Measurements from ENCODE around the gene CADPS2. TPM values are rescaled to one million over a fixed set of nuclear protein-coding genes. Genes with fewer than 3 reads are reported as not detected.

Gene CADPS2
- total RNA-seq, 1 donor from 2014 or later, result 3.1 TPM

DNA sequence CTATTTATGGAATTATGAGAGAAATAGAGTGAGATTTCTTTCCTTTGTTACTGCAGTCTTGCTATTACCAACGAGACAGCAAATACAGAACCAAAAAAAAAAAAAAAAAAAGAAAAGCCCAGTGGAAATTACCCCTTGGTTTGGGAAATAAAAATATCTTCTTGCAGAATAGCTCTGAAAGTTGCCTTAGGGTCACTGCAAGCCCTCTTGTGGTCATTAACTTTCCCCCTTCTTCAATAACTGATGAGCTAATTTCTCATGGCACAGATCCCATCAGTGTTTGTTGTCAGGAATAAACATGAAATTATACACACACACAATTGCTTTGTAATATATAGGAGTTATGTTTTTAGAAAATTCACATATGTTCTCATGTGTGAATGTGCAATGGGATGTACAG lies 470.8 kb downstream of the CADPS2 start:
- Mint-ChIP-seq H3K9me3 (peaks cover 3% of the 10 kb centered on the region), H3K27me3 (ENCODE audit: low read depth) (no peaks in the 10 kb centered on the region)
- TF ChIP-seq, protein P1, sequence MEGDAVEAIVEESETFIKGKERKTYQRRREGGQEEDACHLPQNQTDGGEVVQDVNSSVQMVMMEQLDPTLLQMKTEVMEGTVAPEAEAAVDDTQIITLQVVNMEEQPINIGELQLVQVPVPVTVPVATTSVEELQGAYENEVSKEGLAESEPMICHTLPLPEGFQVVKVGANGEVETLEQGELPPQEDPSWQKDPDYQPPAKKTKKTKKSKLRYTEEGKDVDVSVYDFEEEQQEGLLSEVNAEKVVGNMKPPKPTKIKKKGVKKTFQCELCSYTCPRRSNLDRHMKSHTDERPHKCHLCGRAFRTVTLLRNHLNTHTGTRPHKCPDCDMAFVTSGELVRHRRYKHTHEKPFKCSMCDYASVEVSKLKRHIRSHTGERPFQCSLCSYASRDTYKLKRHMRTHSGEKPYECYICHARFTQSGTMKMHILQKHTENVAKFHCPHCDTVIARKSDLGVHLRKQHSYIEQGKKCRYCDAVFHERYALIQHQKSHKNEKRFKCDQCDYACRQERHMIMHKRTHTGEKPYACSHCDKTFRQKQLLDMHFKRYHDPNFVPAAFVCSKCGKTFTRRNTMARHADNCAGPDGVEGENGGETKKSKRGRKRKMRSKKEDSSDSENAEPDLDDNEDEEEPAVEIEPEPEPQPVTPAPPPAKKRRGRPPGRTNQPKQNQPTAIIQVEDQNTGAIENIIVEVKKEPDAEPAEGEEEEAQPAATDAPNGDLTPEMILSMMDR (conservative IDR thresholded peaks at IDR 0.05), result no peak

DNA sequence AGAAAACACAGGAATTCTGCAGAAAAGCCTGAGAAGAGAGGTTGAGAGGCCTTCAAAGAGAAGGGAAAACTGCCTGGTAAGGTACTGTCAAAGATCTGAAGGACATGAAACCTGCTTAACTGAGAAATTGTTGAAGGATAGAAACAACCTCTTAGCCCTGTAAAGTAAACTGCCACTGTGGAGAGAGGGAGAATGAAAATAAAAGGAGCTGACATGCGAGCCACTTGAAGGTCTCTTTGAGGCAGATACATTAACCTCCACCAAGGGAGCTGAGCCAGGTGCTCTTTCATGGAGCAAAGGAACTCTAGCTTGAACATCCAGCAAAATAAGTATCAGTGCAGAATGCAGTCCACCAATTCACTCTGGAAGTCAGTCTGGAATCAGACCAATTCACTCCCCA lies 472.9 kb downstream of the CADPS2 start:
- Mint-ChIP-seq H3K4me3 (no peak overlapping the region), H3K27ac (ENCODE audit: unreplicated experiment) (no peak overlapping the region), H3K27me3 (ENCODE audit: low read depth) (no peaks in the 10 kb centered on the region), H3K4me1 (peaks cover 23% of the 10 kb centered on the region), H3K9me3 (peaks cover 3% of the 10 kb centered on the region), H3K36me3 (ENCODE audit: low read depth) (no peaks in the 10 kb centered on the region)
- no peak for DNase-seq (ENCODE audit: low read depth, low spot score)
- TF ChIP-seq, protein P1 (conservative IDR thresholded peaks at IDR 0.05), result no peak

More for the DNA sequence above, 470.8 kb downstream of the CADPS2 start:
- no peak for DNase-seq (ENCODE audit: low read depth, low spot score)
- Mint-ChIP-seq H3K27ac (ENCODE audit: unreplicated experiment) (no peak overlapping the region), H3K4me1 (peaks cover 23% of the 10 kb centered on the region), H3K36me3 (ENCODE audit: low read depth) (no peaks in the 10 kb centered on the region), H3K4me3 (no peak overlapping the region)

- Mint-ChIP-seq H3K4me3 (no peak overlapping the region), H3K27ac (ENCODE audit: unreplicated experiment) (no peak overlapping the region), H3K27me3 (ENCODE audit: low read depth) (no peaks in the 10 kb centered on the region), H3K36me3 (ENCODE audit: low read depth) (no peaks in the 10 kb centered on the region), H3K9me3 (peaks cover 3% of the 10 kb centered on the region), H3K4me1 (peaks cover 23% of the 10 kb centered on the region)
- no peak for DNase-seq (ENCODE audit: low read depth, low spot score)
- TF ChIP-seq, protein P1 (conservative IDR thresholded peaks at IDR 0.05), result no peak
Observed at GRCh38 chr7:122412883-122413282, 473.4 kb downstream of the CADPS2 start.

DNA sequence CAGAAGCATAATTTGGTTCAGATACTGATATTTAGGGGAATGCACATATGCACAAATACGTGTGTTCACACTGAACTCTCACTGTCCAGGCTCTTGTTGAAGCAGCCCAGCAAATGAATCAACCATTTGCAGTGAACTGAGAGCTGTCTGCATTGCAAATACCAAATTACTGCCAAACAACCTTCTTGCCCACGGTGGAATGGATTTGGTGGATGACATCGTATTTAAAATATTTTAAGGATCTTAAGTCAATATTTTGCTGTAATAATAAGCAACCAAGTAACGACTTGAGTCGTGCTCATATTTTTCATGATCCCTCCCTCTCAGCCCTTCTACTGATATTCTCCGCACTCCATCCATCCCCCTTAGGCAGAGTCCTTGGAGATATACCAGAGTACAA lies 473.8 kb downstream of the CADPS2 start:
- peaks cover 3% of the 10 kb centered on the region for H3K9me3 Mint-ChIP-seq
- H3K4me3 Mint-ChIP-seq, result no peak overlapping the region
- no peaks in the 10 kb centered on the region for H3K27me3 Mint-ChIP-seq (ENCODE audit: low read depth)
- no peak overlapping the region for H3K27ac Mint-ChIP-seq (ENCODE audit: unreplicated experiment)
- TF ChIP-seq, protein P1 (conservative IDR thresholded peaks at IDR 0.05), result no peak
- H3K4me1 Mint-ChIP-seq, result peaks cover 21% of the 10 kb centered on the region
- DNase-seq (ENCODE audit: low read depth, low spot score), result no peak
- no peaks in the 10 kb centered on the region for H3K36me3 Mint-ChIP-seq (ENCODE audit: low read depth)

DNA sequence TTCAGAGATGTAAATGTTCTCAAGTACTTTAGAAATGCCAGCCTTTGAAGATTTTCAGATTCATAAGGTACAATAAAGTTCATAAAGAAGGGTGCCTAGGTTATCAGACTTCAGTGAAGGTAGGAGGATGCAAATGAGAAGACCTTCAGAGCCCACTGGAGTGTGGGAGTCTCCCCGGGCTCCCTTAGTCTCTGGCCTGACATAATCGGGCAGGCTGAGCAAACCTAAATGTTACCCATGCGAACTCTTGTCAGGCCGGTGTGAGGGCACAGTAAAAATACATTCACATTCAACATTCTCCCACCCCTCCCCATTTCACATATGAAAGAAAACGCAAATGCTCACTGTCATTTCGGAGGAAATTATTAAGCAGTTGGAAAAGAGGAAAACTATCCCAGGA lies 479.1 kb downstream of the CADPS2 start:
- Mint-ChIP-seq H3K27ac (ENCODE audit: unreplicated experiment) (no peak overlapping the region), H3K9me3 (peaks cover 3% of the 10 kb centered on the region), H3K4me1 (peaks cover 12% of the 10 kb centered on the region), H3K4me3 (no peak overlapping the region), H3K36me3 (ENCODE audit: low read depth) (no peaks in the 10 kb centered on the region), H3K27me3 (ENCODE audit: low read depth) (no peaks in the 10 kb centered on the region)
- DNase-seq (ENCODE audit: low read depth, low spot score), result no peak
- TF ChIP-seq, protein P1 (conservative IDR thresholded peaks at IDR 0.05), result no peak

DNA sequence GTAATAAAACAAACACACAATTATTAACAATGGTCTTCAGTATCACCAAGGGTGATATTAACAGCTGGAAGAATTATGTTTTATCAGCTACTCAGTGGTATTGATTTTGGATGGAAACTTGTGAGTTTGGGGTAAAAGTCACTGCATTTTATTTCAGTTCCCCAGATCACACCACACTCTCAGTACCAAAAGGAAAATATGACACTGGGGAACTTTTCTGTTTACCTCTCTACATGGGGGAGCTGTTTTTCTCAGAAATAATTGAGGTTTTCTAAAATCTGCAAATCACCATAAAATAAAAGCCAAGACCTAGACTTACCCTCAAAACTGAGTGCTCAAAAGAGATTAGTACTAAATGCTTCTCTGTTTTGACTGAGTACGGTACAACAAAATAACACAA lies 483.1 kb downstream of the CADPS2 start:
- H3K27me3 Mint-ChIP-seq (ENCODE audit: low read depth), result no peaks in the 10 kb centered on the region
- H3K27ac Mint-ChIP-seq (ENCODE audit: unreplicated experiment), result no peak overlapping the region
- TF ChIP-seq, protein P1 (conservative IDR thresholded peaks at IDR 0.05), result no peak
- no peak overlapping the region for H3K4me3 Mint-ChIP-seq
- DNase-seq (ENCODE audit: low read depth, low spot score), result no peak
- H3K4me1 Mint-ChIP-seq, result peaks cover 21% of the 10 kb centered on the region
- H3K36me3 Mint-ChIP-seq (ENCODE audit: low read depth), result no peaks in the 10 kb centered on the region
- H3K9me3 Mint-ChIP-seq, result no peaks in the 10 kb centered on the region
